ENCODE data around the gene SLC39A11.

DNA sequence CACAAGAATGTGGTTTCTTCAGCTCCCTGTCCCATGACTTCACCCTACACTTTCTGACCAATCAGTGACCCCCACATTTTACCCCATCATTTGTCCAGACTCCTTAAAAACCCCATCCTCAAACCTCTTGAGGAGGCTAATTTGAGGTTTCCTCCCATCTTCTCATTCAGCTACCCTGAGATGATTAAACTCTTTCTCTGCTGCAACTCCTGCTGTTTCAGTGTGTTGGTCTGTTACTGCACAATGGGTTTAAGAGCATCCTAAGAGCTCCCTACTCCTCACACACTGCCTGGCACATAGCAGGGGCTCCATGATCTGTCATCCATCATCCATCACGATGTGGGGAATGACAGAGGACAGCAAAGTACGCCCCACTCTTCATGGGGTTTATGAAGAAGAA lies 212.6 kb downstream of the SLC39A11 start:
- TF ChIP-seq, protein P1, sequence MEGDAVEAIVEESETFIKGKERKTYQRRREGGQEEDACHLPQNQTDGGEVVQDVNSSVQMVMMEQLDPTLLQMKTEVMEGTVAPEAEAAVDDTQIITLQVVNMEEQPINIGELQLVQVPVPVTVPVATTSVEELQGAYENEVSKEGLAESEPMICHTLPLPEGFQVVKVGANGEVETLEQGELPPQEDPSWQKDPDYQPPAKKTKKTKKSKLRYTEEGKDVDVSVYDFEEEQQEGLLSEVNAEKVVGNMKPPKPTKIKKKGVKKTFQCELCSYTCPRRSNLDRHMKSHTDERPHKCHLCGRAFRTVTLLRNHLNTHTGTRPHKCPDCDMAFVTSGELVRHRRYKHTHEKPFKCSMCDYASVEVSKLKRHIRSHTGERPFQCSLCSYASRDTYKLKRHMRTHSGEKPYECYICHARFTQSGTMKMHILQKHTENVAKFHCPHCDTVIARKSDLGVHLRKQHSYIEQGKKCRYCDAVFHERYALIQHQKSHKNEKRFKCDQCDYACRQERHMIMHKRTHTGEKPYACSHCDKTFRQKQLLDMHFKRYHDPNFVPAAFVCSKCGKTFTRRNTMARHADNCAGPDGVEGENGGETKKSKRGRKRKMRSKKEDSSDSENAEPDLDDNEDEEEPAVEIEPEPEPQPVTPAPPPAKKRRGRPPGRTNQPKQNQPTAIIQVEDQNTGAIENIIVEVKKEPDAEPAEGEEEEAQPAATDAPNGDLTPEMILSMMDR (IDR thresholded peaks at IDR 0.05 in 2 of 3, conservative IDR thresholded peaks at IDR 0.05 in 1 of 3; ENCODE audit: borderline replicate concordance in 1 of 3, insufficient read depth in 1 of 3, low read depth in 2 of 3, low read length in 2 of 3): no peak
- no peak for TF ChIP-seq YY1 (IDR thresholded peaks at IDR 0.05; ENCODE audit: extremely low read depth, insufficient replicate concordance, low read depth, low read length)
- no peak for TF ChIP-seq EZH2phosphoT487 (IDR thresholded peaks at IDR 0.05; ENCODE audit: borderline replicate concordance)
- TF ChIP-seq, protein P2, sequence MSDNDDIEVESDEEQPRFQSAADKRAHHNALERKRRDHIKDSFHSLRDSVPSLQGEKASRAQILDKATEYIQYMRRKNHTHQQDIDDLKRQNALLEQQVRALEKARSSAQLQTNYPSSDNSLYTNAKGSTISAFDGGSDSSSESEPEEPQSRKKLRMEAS (IDR thresholded peaks at IDR 0.05): no peak
- no peak for TF ChIP-seq FOSL1 (IDR thresholded peaks at IDR 0.05; ENCODE audit: low read depth)
